NK-92 (cell line): ENCODE data around the gene ALDH8A1.

Source experiments
- DNase-seq: peaks from one replicate; lab custom pipeline; 2025; ENCODE audit not compliant: unreplicated experiment; lab: John Stamatoyannopoulos, UW

Gene ALDH8A1

GRCh38 chr6:134873500-134874388 lies 76.2 kb downstream of the ALDH8A1 start:
- DNase-seq: no peak

GRCh38 chr6:134870677-134871498 lies 79.0 kb downstream of the ALDH8A1 start:
- no peak for DNase-seq

- no peak for DNase-seq
Observed at GRCh38 chr6:134868812-134869211, 81.1 kb downstream of the ALDH8A1 start.
